HS-5 (cell line): ENCODE results near the gene ALCAM.
"Not testable (repeated sequence)": the region's sequence is repeated elsewhere in the genome, so short reads cannot be mapped to it uniquely, and the experiment has no call there.

Experiments
- DNase-seq: peaks from one replicate; pipeline ENCODE4 v3.0.0-alpha.2; 2012; ENCODE audit warnings: low read depth

Gene ALCAM

DNA sequence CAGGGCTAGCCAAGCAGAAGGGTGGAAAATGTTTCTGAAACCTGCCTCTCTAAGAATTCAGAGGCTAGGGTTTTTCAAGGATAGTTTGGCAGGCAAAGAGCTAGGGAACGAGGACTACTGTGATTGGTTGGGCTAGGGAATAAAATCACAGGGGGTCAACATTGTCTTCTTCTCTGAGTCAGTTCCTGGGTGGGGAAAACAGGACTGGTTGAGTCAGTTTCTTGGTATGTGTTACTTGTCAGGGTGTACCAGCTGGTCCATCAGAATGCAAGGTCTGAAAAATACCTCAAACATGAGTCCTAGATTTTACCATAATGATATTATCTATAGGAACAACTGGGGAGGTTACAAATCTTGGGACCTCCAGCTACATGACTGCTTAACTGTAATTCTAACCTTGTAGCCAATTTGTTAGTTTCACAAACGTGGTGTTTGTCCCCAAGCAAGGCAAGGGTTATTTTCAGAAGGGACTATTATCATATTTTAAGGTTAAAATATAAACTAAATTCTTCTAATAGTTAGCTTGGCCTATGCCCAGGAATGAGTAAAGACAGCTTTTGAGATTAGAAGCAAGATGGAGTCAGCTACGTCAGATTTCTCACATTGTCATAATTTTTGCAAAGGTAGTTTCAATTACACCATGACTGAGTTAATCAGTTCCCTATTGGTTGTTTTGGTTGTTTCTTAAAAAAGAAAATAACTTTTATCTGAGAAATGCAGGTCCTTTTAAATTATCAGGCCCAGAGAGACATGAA is 231.5 kb downstream of the ALCAM start:
- peak; percentile 93 for DNase-seq

DNA sequence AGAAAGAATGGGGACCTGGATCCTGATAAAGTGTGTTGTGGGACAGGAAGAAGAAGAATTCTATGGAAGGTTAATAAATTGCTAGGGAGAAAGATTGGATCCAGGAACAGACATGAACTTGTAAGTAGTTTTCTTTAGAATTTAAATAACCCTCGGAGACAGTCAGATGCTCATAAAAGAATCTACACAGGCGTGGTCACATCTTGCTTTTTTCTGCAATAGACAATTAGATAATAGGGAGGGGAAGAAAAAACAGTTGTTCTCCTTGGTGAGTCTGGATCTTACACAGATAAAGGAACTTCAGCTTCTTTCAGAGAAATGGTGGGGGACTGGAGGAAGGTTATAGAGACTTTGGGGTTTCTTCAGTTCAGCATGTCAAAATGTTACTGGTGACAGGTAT is 232.6 kb downstream of the ALCAM start:
- DNase-seq: no peak

GRCh38 chr3:105601756-105602155 is 235.0 kb downstream of the ALCAM start:
- DNase-seq: not testable (repeated sequence)

GRCh38 chr3:105602286-105602685 is 235.6 kb downstream of the ALCAM start:
- not testable (repeated sequence) for DNase-seq

DNA sequence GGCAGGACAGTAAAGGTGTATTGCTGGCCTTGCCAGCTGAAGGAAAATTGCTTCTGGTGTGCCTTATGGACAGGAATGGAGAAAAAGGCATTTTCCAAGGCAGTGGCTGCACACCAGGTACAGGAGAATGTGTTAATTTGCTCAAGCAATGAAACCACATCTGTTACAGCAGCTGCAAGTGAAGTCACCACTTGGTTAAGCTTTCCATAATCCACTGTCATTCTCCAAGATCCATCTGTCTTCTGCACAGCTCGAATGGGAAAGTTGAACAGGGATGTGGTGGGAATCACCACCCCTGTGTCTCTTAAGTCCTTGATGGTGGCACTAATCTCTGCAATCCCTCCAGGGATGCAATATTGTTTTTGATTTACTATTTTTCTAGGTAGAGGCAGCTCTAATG is 236.8 kb downstream of the ALCAM start:
- not testable (repeated sequence) for DNase-seq

GRCh38 chr3:105606016-105606415 is 239.3 kb downstream of the ALCAM start:
- DNase-seq: no peak

GRCh38 chr3:105608623-105609022 is 241.9 kb downstream of the ALCAM start:
- DNase-seq: no peak

DNA sequence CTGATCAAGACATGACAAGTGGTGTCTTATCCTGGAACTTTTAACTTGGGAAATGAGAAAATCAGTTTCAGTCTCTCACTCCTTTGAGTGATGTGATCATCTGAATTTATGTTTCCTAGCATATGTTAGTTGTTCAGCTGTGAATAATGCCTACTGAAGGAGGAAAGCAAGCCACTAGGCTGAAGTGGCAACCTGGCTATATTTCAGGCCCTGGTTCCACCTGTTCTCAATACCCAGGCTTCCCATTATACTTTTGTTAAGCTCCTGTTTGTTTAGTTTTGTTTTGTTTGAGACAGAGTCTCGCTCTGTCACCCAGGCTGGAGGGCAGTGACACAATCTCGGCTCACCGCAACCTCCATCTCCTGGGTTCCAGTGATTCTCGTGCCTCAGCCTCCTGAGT is 243.8 kb downstream of the ALCAM start:
- DNase-seq: no peak

- DNase-seq: no peak
These were observed 244.8 kb downstream of the ALCAM start for GRCh38 chr3:105611304-105612192.

GRCh38 chr3:105613120-105613519 is 246.4 kb downstream of the ALCAM start:
- DNase-seq: no peak

DNA sequence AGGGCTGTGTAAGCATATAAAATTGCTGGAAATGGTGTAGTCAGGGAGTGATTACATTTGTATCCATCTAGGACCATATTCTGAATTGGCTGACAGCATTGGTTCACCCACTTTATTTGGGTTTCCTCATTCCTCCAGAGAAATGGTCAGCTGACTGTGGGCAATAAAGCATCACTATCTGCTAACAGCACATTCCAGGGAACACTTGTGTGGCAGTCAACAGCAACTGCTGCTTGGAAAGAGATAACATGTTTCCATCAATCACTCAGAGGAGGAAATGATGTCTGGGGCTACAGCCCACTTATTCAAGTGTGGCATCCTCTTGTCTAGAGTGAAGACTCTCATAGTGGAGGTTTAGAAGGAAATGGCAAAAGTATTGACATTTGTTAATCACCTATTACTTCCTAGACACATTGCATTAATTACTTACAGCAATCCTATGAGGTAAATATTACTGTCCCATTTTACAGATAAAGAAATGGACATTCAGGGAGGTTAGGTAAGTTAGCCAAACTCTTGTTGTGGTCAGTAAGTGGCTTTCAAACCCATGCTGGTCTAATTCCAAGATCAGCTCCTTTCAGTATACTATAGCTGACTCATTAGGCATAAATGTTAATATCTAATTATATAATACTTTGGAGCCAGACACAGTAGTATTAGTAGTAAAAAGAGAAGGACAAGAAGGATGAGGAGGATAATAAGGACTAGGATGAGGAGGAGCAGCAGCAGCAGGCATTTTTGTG is 247.8 kb downstream of the ALCAM start:
- no peak for DNase-seq

- DNase-seq: no peak
These were observed 249.1 kb downstream of the ALCAM start for GRCh38 chr3:105615814-105616213.

- no peak for DNase-seq
These were observed 249.8 kb downstream of the ALCAM start for GRCh38 chr3:105616374-105617121.

GRCh38 chr3:105618556-105618955 is 251.8 kb downstream of the ALCAM start:
- DNase-seq: no peak

DNA sequence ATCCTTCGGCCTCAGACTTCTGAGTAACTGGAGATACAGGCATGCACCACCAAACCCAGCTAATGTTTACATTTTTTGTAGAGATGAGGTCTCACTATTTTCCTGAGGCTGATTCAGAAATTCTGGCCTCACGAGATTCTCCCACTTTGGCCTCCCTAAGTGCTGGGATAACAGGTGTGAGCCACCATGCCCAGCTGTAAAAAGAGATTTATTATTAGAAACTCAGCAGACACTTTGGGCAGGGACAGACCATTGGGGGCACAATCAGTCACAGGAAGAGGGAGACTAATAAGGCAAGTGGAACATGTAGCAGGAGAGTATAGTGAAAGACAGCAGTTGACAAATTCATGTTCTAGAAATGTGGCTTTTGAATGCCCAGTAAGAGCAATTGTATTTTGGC is 252.9 kb downstream of the ALCAM start:
- no peak for DNase-seq

- no peak for DNase-seq
These were observed 253.5 kb downstream of the ALCAM start for GRCh38 chr3:105620236-105620635.

DNA sequence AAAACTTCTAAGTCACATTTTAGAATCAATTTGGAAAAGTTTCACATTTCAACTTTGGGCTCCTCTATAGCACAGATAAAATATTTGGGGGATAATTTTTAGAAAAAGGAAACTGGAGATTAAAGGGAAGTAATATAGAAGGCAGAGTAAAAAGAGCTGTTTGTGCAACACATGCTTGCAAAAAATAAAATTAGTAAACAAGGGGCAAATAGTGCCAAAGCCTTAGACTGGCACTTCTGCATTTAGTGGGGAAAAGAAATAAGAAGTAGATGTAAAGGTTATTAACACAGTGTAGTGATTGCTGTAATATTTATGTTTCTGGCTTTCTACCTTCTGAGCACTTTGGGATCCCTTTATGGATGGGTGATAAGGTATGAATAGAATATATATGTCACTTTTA is 255.5 kb downstream of the ALCAM start:
- DNase-seq: no peak
